ENCODE measurements around the gene MND1.
A peak's percentile ranks its signal among the peaks of the same experiment; 100 is the strongest.

MND1 gene, protein sequence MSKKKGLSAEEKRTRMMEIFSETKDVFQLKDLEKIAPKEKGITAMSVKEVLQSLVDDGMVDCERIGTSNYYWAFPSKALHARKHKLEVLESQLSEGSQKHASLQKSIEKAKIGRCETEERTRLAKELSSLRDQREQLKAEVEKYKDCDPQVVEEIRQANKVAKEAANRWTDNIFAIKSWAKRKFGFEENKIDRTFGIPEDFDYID

DNA sequence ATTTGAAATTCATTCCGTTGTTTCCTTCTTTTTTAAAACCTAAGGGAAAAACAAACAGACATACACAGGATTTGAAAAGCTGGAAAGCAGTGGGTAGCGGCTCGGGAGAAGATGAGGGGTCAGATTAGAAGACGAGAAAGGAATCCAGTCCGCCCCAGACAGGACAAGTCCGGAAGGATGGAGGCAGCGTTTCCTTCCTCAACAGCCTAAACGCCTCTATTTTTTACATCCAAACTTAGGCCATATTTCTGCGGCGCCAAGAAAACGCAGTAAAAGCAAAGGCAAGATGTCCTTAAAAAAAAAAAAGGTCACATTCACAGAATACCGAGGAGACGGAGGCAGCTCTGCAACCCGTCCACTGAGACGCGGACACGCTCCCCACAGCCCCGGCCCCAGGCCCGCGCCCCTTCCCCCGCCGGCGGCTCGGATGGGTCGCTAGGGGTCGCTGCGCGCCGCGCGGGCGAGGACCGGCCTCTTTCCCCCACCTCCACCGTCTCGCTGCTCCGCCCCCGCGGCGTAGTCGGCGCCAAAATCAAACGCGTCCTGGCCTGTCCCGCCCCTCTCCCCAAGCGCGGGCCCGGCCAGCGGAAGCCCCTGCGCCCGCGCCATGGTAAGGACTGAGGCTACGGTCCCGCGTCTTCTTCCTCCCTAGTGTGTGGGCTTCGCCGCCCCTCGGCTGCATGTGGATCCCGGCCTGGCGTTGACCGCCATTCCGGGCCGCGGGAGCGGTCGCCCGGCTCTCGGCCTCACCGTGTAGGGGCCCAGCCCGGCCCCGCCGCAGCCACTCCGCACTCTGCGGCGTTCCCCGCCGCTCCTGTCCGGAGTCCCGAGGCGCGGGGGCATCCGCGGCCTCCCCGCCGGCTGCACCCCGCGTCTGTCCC lies at the start of gene MND1:
Gene MND1, plus strand, starts transcription at position 558 of the 881 bp plus-strand sequence. Its CDS starts 50 bp downstream, at position 608.
- DNase-seq, result peak; percentile 94

DNA sequence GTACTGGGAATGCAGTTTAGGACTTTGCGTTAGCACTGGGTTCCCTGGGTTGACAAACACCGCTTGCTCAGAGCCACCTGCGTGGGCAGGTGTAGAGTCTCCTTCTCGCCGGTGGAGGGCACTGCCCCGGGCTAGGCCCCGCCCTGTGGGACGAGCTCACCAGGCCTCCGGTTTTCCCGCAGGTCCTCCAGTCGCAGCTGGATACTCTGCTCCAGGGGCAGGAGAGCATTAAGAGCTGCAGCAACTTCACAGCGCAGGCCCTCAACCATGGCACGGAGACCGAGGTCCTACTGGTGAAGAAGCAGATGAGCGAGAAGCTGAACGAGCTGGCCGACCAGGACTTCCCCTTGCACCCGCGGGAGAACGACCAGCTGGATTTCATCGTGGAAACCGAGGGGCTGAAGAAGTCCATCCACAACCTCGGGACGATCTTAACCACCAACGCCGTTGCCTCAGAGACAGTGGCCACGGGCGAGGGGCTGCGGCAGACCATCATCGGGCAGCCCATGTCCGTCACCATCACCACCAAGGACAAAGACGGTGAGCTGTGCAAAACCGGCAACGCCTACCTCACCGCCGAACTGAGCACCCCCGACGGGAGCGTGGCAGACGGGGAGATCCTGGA lies 49.2 kb upstream of the MND1 start:
- DNase-seq, result no peak

DNA sequence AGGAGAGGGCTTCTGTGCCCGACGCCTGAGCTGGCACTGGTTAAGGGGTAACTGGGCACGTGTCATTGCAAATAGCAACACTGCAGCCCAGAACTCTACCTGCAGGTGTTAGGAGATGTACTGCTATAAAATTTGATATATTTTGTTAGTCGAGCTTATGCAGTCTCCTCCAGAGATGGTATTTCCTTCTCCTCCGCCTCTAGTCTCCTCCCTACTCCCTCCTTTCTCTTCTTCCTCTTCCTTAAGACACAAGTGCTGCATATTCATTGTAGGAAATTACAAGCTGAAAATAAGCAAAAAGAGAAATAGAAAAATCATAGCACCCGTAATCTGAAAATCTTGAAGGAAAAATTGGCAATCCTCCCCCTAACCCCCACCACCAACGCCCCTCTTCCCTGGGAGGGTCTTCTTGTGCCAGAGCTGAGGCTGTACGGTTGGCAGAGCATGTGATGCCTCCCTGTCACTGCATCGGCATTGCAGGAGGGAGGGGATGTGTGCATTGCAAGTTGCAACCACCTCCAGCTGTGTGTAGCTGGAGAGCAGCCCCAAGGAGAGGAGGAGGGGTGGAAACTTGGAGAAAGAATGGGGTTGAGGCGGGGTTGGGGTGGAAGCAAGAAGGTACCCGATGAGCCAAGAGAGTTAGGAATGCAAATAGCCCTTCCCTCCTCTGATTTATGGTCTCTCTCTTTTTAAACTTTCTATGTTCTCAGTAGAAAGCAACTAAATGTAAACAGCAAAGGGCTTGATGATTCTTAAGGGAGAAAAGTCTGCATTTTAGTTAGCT lies 48.3 kb upstream of the MND1 start:
- no peak for DNase-seq

DNA sequence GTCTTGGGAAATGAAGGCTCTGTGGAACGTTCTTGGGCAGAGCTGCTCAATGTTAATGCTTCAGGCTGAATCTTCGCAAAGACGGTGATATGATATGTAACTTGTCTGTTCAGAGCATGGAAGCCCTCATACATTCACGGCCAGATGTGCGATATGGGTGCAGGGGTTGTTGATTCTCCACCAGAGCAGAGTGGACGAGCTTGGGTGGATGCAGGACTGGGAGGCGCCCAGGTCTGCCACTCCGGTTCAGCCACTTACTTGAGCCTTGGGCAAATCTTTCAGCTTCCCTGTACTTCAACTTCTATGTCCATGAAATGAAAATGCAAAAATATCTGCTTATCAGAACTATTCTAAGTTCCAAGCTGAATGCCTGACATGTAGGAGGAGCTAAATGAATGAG lies 47.4 kb upstream of the MND1 start:
- DNase-seq, result no peak

DNA sequence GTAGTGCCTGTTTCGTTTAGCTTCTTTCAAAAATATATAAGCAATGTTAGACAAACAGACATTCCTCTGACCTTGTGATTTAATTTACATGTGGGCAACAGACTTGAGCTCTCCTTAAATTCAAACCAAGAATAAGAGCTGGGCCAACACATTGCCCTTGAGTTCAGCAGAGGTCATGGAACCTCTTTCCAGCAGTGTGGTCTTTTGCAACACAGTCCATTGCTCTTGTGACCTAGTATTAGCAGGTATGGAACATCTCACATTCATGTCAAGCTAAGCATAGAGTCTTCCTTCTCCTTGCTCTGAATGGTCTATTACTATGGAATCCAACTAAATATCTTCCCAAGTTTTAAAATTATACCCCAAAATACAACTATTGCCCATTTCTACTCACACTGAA lies 33.7 kb upstream of the MND1 start:
- DNase-seq, result no peak

DNA sequence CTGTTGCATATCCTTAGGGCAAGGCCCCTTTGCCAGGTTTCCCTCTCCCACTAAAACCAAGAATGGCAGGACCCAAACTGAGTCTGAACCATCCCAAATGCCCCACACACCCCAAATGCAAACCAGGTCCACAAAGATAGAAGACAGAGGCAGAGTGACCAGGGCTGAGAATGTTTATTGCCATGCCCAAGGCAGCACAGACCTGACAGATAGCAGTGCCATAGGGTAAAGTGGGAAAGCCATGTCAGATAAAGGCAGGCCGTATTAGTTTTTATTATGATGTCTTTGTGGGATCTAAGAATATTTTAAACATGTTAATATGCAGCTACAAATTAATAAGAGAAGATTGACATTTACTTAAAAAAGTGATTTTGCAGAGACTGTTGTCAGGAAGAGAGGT lies 29.6 kb upstream of the MND1 start:
- no peak for DNase-seq

DNA sequence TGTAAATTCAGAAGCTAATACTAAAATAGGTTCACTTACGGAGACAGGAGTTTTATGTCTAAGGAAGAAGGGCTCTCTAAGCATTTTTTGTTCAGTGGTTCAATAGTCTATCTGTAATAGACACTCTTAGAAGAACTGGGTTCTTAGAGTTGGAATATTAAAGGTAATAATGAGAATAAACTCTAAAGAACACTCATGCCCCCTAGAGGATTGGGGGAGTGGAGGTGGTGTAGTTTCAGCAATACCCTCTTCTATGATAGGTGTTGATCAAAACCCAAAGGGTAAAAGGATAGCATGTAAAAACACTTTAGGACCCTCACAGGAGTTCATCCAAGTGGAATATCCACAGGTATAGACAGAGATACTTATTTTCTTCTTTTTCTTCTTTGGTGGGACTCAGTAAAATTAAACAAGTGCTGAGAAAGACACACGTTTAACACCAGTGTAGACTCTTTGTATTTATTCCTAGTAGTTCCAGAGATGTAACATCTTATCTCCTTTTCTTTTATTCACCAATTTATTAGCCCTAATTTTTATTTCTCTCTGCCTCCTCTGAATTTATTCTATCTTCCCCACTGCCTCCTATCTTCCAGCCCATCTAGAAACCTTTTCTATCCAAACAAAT lies 25.7 kb upstream of the MND1 start:
- DNase-seq, result peak; percentile 20

DNA sequence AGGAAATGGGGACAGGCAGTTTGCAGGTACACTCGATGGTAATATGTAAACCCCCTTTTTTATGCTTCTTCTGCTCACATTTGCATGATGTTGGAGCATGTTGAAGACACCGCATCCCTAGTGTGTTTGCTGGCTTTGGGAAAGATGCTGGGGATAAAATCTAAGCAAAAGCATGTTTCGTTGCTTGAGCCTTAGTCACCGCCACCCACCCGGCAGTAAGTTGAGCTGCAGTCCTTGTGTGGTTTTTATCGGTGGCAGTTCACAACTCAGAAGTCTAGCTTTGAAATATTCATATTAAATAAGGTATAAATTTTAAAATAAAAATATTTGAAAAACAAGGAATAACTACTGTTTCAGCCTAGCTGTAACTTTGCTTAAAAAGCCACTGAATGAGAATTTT lies 21.7 kb upstream of the MND1 start:
- DNase-seq, result no peak

DNA sequence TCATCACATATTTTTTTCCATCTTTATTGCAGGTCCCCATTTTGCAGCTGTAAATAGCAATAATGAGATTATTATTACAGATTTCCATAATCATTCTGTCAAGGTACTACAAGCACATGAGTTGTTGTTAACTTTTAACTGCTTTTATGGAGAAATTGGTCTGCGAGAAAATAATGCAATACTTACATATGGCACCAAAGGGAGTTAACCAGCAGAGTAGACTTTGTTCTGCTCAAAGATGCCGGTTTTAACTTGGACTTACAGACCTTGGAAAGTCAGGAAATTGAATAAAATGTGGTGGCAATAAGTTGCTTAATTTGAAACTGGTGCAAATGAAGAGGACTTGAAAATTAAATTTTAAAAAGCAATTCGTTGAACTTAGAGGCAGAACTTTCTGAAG lies 20.4 kb upstream of the MND1 start:
- DNase-seq, result no peak

DNA sequence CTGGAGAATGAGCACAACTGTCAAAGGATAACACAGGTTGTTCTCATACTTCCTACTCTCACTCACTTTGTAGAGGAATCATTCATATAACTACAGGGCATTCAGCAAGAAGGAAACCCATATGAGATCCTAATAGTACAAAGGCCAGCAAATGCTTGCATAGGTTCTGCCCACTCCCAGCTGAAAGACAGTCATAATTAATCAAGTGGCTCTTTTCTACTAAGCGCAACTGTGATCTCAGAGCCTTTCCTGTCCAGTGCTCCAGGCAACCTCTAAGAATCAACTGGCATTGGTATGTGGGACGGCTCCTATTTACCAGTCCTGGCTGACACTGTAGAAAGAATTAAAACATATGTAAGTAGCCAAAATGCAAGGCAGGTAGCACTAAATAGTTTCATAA lies 18.9 kb upstream of the MND1 start:
- DNase-seq, result no peak

DNA sequence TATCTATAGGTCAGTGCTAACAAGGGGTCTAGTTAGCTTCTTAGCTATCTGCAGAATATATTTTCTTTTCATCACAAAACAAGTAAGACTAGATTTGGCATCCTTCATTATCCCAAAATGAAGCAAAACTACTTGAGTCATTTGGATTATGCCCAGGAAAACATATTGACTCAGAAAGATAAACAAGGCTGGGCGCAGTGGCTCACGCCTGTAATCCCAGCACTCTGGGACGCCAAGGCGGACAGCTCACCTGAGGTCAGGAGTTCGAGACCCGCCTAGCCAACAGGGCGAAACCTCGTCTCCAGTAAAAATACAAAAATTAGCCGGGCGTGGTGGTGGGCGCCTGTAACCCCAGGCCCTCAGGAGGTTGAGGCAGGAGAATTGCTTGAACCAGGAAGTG lies 18.0 kb upstream of the MND1 start:
- no peak for DNase-seq

DNA sequence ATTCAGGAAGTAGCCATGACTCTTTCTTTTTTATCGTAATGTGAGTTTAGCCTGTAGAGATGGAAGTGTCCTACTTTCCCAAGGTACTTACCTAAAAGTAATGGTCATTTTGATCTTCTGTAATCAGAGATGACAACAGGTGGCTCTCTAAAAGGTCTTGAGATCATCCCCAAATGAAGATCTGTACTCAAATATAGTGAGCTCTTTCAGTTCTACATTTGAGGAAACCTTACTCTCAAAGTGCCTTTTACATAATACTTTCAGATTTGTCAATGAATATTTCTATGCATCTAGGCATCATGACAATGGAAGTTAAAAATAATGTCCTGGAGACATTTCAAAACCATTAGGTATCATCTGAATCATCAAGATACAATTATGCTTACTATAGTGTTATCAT lies 17.2 kb upstream of the MND1 start:
- no peak for DNase-seq

DNA sequence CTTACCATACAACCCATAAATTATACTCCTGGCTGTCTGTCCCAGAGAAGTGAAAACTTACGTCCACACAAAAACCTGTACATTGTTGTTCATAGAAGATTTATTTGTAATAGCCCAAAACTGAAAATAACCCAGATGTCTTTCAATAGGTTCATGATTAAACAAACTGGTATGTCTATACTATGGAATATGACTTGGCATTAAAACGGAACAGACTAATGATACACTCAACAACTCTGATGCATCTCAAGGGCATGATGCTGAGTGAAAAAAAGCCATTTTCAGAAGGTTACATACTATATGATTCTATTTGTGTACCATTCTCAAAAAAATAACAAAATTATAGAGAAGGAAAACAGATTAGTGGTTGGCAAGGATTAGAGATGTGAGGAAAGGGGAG lies 11.6 kb upstream of the MND1 start:
- no peak for DNase-seq

DNA sequence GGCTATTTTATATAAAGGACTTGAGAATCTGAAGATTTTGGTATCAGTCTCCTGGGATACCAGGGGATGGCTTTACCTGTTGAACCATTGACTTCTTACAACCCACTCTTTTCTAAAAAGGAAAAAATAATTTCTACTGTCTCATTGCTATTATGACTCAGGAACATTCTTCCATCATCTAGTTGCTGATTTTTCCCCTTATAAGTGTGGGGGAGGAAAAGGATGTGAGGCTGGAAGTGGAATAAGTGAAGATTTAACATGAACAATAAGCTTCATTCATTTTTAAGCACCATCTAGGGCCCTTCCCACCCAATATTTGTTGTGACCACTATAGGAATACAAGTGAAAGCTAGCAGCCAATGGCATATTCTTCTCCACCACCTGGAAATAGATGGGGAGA lies 10.6 kb upstream of the MND1 start:
- DNase-seq, result no peak

DNA sequence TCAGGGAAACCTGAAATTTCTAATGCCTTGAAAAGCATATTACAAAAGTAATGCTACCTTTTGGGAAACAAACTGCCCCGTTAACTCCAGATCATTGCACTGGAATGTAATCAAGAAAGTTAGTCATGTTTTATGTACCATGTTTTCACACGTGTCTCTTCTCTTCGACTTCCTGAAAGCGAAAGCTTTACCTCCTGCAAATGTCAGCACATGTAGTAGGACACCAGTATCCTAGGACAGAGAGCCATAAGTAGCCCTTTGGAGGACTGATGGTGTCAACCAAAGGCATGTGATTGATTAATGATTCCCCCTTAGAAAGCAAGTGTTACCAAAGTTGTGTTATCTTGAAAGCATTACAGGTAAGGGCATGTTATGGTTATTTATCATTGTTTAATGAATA lies 8.8 kb upstream of the MND1 start:
- no peak for DNase-seq

DNA sequence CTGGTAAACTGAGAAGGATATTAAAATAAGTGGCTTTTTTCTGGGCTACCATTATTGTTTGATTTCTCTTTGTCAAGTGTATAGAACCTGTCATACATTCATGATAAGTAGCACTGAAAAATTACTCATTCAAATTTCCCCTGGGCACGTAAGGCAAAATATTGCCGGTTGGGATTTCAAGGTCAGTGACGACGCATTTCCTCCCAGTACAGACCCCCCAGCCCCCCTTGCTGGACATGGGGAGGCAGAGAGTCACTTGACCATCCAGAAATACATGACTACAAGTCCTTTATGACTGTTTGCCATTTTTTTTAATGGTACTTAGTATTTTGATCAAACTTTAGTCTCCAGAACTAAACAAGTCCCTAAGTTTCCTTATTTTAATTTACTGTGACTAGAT lies 6.8 kb upstream of the MND1 start:
- DNase-seq, result no peak

DNA sequence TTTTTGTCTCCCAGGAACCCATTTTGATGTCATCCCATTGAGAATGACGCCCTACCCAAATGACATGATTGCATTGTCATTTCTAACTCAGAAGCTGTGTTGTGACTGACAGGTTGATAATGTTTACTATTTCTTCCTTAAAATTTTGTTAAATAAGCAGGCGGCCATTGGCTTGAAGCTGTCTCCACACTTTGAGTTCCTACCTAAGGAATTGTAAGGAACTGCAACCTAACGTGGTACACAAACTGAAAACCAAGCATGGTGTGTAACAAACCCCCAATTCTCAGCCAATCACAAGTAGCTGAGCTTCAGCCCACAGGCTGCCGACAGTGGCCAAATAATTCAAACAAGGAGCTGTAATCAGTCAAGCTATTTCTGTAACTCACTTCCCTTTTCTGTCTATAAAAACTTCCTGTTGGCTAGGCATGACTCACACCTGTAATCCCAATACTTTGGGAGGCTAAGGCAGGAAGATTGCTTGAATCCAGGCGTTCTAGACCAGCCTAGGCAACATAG lies 2.9 kb upstream of the MND1 start:
- no peak for DNase-seq

DNA sequence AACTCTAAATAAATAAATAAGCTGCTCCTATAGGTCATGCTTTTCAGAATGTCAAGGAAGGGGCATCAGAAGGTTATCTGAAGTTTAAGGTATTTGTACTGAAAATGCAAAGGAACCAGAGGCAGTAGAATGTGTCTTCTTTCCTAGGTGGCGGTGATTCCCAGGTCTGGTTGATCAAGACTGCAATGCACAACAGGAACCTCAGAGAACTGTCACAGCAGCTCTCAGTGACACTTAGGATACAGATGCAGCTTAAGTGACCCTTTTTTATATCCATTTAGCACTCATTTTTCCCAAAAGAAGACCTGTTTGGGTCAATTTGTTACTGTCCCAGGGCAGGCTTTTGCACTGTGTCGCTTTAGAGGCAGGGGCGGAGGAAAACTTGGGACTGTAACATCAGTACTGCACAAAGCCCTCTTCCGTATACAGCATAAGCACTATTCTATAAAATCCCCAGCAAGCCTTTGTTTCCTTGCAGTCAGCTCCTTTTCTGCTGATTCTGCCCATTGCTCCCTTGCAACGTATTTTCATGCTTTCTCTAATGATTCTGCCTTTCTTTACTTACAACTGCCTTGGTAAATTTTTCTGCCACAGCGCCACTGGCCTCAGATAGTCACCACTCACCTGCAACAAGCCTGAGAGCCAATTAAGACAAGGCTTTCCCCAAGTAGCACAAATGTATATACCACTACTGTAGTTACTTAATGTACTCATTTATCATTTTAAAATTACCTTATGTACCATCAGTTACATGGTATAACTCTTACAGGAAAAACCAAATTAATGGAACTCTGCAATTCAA lies 1.5 kb upstream of the MND1 start:
- DNase-seq, result no peak

DNA sequence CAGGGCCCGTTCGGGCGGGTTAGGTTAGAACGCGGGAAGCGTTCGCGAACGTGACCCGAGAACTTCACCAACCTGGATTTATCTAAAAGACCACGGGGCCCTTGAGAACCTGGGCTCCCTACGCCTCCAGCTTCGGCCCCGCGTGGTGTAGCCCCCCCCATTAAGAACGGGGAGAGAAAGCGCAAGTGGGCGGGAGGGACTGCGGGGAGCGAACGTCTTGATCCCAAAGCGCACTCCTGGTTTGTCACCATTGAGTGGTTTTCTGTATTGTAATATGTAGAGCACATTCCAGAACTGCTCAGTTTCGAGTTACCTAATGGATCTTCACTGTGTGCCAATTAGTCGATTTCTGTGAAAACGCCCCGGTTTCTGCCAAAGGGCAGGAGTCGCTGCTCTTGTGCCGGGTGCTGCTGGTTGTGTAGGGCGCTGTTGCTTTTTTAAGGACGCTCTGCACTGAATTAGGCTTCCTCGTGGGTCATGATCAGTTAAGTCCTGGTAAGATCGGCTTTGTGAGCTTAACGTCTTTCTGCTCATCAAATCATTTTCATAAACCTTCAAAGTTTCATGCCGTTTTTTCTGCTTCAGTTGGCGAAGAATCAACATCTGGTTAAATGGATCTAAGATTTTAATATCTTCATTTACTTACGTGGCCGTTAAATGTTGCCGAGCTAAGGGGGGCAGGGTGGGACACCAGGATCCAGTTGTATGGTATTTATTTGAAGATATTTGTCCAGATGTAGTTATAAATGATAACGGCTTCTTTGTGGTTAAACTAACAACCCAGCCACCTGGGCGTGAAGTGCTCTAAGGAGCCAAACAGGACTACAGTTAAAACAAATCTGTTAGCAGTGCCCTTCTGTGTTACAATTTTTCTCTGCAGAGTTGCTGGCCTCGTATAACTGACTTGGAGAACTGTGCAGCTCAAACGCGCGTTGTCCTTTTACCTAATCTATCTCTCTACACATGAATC lies 809 bp downstream of the MND1 start:
- DNase-seq, result peak; percentile 56

DNA sequence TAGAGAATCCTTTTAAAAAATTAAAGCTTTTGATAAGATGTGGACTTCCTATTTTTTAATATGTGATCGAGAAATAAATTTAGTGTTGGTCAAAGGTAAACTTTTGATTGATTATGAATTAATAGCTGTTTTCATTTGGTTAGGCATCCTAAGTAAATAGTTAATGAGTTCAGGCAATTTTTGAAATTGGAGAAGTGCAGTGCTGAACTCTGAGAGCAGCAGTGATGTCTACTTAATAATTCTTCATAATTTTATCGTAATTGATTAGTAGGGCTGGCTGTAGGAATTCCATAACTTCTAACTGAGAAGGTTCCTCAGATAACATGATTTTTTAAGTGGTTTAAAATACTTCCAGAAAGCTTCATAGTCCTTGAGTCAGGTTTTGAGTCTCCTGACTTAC lies 1.5 kb downstream of the MND1 start:
- no peak for DNase-seq

DNA sequence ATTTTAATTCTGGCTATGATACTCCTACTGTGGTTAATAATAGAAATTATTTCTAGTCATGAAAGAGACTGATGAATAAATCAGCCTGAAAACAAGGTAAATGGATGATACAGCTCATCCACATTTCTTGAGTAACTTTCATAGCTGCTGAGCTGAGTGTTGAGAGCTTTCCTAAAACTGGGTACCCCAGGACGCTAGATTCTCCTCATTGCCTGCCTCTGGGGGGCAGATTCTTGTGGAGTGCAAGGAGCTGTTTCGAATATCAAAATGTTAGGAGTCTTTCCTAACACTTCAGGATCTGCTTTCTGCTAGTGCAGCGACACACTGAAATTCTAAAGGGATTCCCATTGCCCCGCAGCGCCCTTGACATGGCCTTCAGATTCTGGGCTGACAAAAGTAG lies 2.1 kb downstream of the MND1 start:
- DNase-seq, result no peak

Data from activated naive CD4-positive, alpha-beta T cell treated with anti-CD3 and anti-CD28 coated beads, Interleukin-2, amount 50 U/mL, for 16 hours (primary cell).